Fibroblast of lung (primary cell): Measurements from ENCODE around the gene ELAVL2. TPM values are rescaled to one million over a fixed set of nuclear protein-coding genes. Genes with fewer than 3 reads are reported as not detected.

Experiments
- DNase-seq, 2 donors: peaks; one replicate each; pipeline versions ENCODE4 v3.0.0 to v3.0.0-alpha.2; 2010; ENCODE audit warnings: low read depth in 2 of 2
- H2AFZ ChIP-seq: 2 replicates; pipeline ENCODE4 v1.5.1; 2012; ENCODE audit warnings: low read length, control low read depth, inconsistent platforms
- H3K27ac ChIP-seq: 2 replicates; pipeline ENCODE4 v1.5.1; 2011; ENCODE audit warnings: low read length, control low read depth; ENCODE audit not compliant: insufficient read depth
- H3K27me3 ChIP-seq: 2 replicates; pipeline ENCODE4 v1.5.1; 2011; ENCODE audit warnings: mild to moderate bottlenecking, low read length; ENCODE audit not compliant: control insufficient read depth, insufficient read depth
- H3K36me3 ChIP-seq: 2 replicates; pipeline ENCODE4 v1.5.1; 2011; ENCODE audit warnings: low read length; ENCODE audit not compliant: control insufficient read depth, insufficient read depth
- H3K4me1 ChIP-seq: 2 replicates; pipeline ENCODE4 v1.5.1; 2011; ENCODE audit warnings: low read length; ENCODE audit not compliant: control insufficient read depth, insufficient read depth; ENCODE audit errors: extremely low read depth
- H3K4me2 ChIP-seq: 2 replicates; pipeline ENCODE4 v1.5.1; 2011; ENCODE audit warnings: low read length, control low read depth; ENCODE audit not compliant: insufficient read depth; ENCODE audit errors: extremely low read depth
- H3K4me3 ChIP-seq, 4 experiments: fragments of 200-600 bp in 1 of 4; sonication (generic) in 1 of 4; replicated peaks in 1 of 4; 2 replicates each; pipeline ENCODE4 v1.5.1; 2011 to 2016; ENCODE audit warnings: low read length in 4 of 4, low read depth in 3 of 4, mild to moderate bottlenecking in 3 of 4, control low read depth in 2 of 4, inconsistent platforms in 1 of 4, mixed read lengths in 1 of 4; ENCODE audit not compliant: insufficient read depth in 1 of 4; ENCODE audit errors: control extremely low read depth in 1 of 4
- H3K79me2 ChIP-seq: 2 replicates; pipeline ENCODE4 v1.5.1; 2012; ENCODE audit warnings: mild to moderate bottlenecking, low read length, inconsistent platforms; ENCODE audit not compliant: control insufficient read depth, insufficient read depth
- H3K9ac ChIP-seq: 2 replicates; pipeline ENCODE4 v1.5.1; 2011; ENCODE audit warnings: mild to moderate bottlenecking, low read length, control low read depth; ENCODE audit not compliant: insufficient read depth
- H3K9me3 ChIP-seq: 2 replicates; pipeline ENCODE4 v1.5.1; 2012; ENCODE audit warnings: low read depth, low read length; ENCODE audit not compliant: control insufficient read depth, insufficient read depth
- H4K20me1 ChIP-seq: 2 replicates; pipeline ENCODE4 v1.5.1; 2011; ENCODE audit warnings: low read length; ENCODE audit not compliant: control insufficient read depth, insufficient read depth; ENCODE audit errors: extremely low read depth
- EZH2 ChIP-seq: IDR thresholded peaks from 2 replicates; pipeline ENCODE4 v1.5.1; 2012; ENCODE audit warnings: low read length, control low read depth, mild to moderate bottlenecking; ENCODE audit errors: missing control alignments
- polyA plus RNA-seq, 2 donors: library from polyadenylated mRNA; depleted of rRNA in 1 of 2; stranded (reverse) in 1 of 2; unstranded in 1 of 2; fragments of >200 nt; gene quantifications; 2 replicates each; pipeline ENCODE4 v1.2.1, GENCODE V29; 2011 to 2012; ENCODE audit warnings: missing spikeins in 1 of 2
- total RNA-seq: library from RNA; depleted of rRNA; stranded (reverse); fragments of >200 nt; gene quantifications from 2 replicates; pipeline ENCODE4 v1.2.1, GENCODE V29; 2014
- TF ChIP-seq, protein P1 (sequence below), 2 donors: IDR thresholded peaks in 1 of 2; conservative IDR thresholded peaks in 1 of 2; 1 replicate in 1 of 2; 2 replicates in 1 of 2; pipeline ENCODE4 v1.5.1; 2011 to 2012; ENCODE audit warnings: low read length in 2 of 2, control low read depth in 1 of 2, inconsistent platforms in 1 of 2, low read depth in 1 of 2, mild to moderate bottlenecking in 1 of 2

The ELAVL2 gene
- total and polyA plus RNA-seq, 2 donors (not counting 1 experiment from before 2014, with no cell fraction given) = under 0.01 to 0.03 TPM

GRCh38 chr9:23663536-23663935 is 162.5 kb downstream of the ELAVL2 start:
- Histone ChIP-seq H3K79me2 (no peaks in the 10 kb centered on the region), H3K4me2 (no peak overlapping the region), H3K9me3 (no peaks in the 10 kb centered on the region), H2AFZ (no peak overlapping the region), H3K9ac (no peak overlapping the region), H3K4me1 (no peaks in the 10 kb centered on the region), H3K27me3 (no peaks in the 10 kb centered on the region), H4K20me1 (no peaks in the 10 kb centered on the region), H3K27ac (no peak overlapping the region), H3K4me3 (no peak overlapping the region), H3K36me3 (no peaks in the 10 kb centered on the region)
- no peak for TF ChIP-seq EZH2
- TF ChIP-seq, protein P1, sequence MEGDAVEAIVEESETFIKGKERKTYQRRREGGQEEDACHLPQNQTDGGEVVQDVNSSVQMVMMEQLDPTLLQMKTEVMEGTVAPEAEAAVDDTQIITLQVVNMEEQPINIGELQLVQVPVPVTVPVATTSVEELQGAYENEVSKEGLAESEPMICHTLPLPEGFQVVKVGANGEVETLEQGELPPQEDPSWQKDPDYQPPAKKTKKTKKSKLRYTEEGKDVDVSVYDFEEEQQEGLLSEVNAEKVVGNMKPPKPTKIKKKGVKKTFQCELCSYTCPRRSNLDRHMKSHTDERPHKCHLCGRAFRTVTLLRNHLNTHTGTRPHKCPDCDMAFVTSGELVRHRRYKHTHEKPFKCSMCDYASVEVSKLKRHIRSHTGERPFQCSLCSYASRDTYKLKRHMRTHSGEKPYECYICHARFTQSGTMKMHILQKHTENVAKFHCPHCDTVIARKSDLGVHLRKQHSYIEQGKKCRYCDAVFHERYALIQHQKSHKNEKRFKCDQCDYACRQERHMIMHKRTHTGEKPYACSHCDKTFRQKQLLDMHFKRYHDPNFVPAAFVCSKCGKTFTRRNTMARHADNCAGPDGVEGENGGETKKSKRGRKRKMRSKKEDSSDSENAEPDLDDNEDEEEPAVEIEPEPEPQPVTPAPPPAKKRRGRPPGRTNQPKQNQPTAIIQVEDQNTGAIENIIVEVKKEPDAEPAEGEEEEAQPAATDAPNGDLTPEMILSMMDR (conservative IDR thresholded peaks at IDR 0.05 in 1 of 2, IDR thresholded peaks at IDR 0.05 in 1 of 2; ENCODE audit: low read depth in 1 of 2, low read length in 2 of 2) = no peak
- peak in 1 of 2 donors; percentile 51 for DNase-seq

- H2AFZ ChIP-seq = no peak overlapping the region
- no peaks in the 10 kb centered on the region for H4K20me1 ChIP-seq
- no peaks in the 10 kb centered on the region for H3K27me3 ChIP-seq
- H3K9me3 ChIP-seq = no peaks in the 10 kb centered on the region
- no peak overlapping the region for H3K4me2 ChIP-seq
- TF ChIP-seq, protein P1 (conservative IDR thresholded peaks at IDR 0.05 in 1 of 2, IDR thresholded peaks at IDR 0.05 in 1 of 2; ENCODE audit: low read depth in 1 of 2, low read length in 2 of 2) = no peak
- TF ChIP-seq EZH2 = no peak
- no peak overlapping the region for H3K4me3 ChIP-seq
- H3K36me3 ChIP-seq = no peaks in the 10 kb centered on the region
- H3K79me2 ChIP-seq = no peaks in the 10 kb centered on the region
- no peaks in the 10 kb centered on the region for H3K4me1 ChIP-seq
- H3K27ac ChIP-seq = no peak overlapping the region
- DNase-seq = no peak
- no peak overlapping the region for H3K9ac ChIP-seq
Observed at GRCh38 chr9:23663125-23663524, 162.9 kb downstream of the ELAVL2 start.

DNA sequence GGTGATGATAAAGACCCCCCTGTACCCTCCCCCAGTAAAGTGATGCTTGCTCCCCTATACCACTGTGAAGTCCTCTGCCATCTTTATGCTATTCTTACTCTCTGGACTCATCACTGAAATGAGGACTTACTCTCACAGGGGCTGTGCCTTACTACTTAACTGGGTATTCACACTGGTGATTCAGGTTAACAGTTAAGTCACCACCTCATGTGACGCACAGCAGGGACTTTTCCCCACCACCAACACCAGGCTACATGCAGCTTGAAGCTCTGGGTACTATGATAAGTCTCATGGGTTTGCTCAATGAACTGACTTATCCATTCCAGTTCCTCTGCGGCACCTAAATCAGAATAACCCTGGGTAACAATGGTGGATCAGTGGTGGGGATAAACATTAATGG is 163.7 kb downstream of the ELAVL2 start:
- DNase-seq = no peak
- Histone ChIP-seq H3K4me1 (no peaks in the 10 kb centered on the region), H4K20me1 (no peaks in the 10 kb centered on the region), H3K4me3 (no peak overlapping the region), H3K79me2 (no peaks in the 10 kb centered on the region), H3K27me3 (no peaks in the 10 kb centered on the region), H3K4me2 (no peak overlapping the region), H3K27ac (no peak overlapping the region), H3K9me3 (no peaks in the 10 kb centered on the region), H3K9ac (no peak overlapping the region), H2AFZ (no peak overlapping the region), H3K36me3 (no peaks in the 10 kb centered on the region)
- TF ChIP-seq EZH2 = no peak
- TF ChIP-seq, protein P1 (conservative IDR thresholded peaks at IDR 0.05 in 1 of 2, IDR thresholded peaks at IDR 0.05 in 1 of 2; ENCODE audit: low read depth in 1 of 2, low read length in 2 of 2) = no peak
